Body of pancreas (tissue), 4 donors: Measurements from ENCODE around the gene USP25.

Source experiments
- CTCF ChIP-seq, 7 experiments: fragments of 450-650 bp in 4 of 7; fragments of 200-600 bp in 3 of 7; sonication (generic) in 3 of 7; IDR thresholded peaks; one replicate each; pipeline ENCODE4 v1.5.1; 2016 to 2019; ENCODE audit warnings: antibody characterized with exemption in 7 of 7
- POLR2A ChIP-seq, 3 donors: fragments of 450-650 bp; IDR thresholded peaks; one replicate each; pipeline ENCODE4 v1.6.1; 2016; ENCODE audit warnings: antibody characterized with exemption in 3 of 3, mild to moderate bottlenecking in 2 of 3

GRCh38 chr21:15809818-15810217 lies 80.0 kb downstream of the USP25 start:
- no peak for TF ChIP-seq CTCF (IDR thresholded peaks at IDR 0.05)
- no peak for TF ChIP-seq POLR2A (IDR thresholded peaks at IDR 0.05)
